Mucosa of stomach (tissue), 1 donor: ENCODE results near the gene MOB3B.

ENCODE experiments used
- H3K27me3 ChIP-seq: one replicate; pipeline ENCODE4 v1.7.0; 2013; ENCODE audit warnings: mild to moderate bottlenecking, low read length; ENCODE audit not compliant: control insufficient read depth, insufficient read depth
- H3K36me3 ChIP-seq: one replicate; pipeline ENCODE4 v1.7.0; 2013; ENCODE audit warnings: low read length; ENCODE audit not compliant: control insufficient read depth, insufficient read depth
- H3K4me1 ChIP-seq: one replicate; pipeline ENCODE4 v1.7.0; 2013; ENCODE audit warnings: mild to moderate bottlenecking, low read length; ENCODE audit not compliant: control insufficient read depth, insufficient read depth
- H3K4me3 ChIP-seq: one replicate; pipeline ENCODE4 v1.7.0; 2013; ENCODE audit warnings: low read length
- H3K9ac ChIP-seq: one replicate; pipeline ENCODE4 v1.7.0; 2013; ENCODE audit warnings: mild to moderate bottlenecking, low read length, moderate library complexity
- H3K9me3 ChIP-seq: one replicate; pipeline ENCODE4 v1.7.0; 2013; ENCODE audit warnings: mild to moderate bottlenecking, low read length, moderate library complexity; ENCODE audit not compliant: control insufficient read depth
- donor health status: Pancreatic carcinoma.

MOB3B gene

DNA sequence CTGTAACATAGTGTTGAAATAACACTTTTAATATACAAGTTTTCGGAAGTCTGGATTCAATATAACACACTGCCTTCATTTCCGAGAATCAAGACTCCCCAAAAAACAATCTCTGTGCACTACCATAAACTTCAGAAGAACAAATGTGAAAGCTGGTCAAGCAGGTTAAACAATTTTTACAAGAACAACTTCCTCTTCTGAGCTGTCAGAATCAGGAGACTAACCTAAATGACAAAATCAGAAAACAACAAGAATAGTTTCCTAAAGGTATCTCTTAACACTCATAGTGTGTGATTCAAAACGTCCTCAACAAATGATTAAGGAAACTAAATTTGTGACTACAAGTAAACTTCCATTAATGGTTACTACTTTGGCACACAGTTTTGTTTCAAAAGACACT lies 32.1 kb upstream of the MOB3B start:
- Histone ChIP-seq H3K9ac (no peak overlapping the region), H3K36me3 (no peaks in the 10 kb centered on the region), H3K9me3 (no peaks in the 10 kb centered on the region), H3K27me3 (no peaks in the 10 kb centered on the region), H3K4me1 (peaks cover 7% of the 10 kb centered on the region), H3K4me3 (no peak overlapping the region)

GRCh38 chr9:27560457-27560856 lies 30.8 kb upstream of the MOB3B start:
- no peak overlapping the region for H3K9ac ChIP-seq
- H3K9me3 ChIP-seq, result no peaks in the 10 kb centered on the region
- H3K4me1 ChIP-seq, result peaks cover 7% of the 10 kb centered on the region
- H3K4me3 ChIP-seq, result no peak overlapping the region
- H3K27me3 ChIP-seq, result no peaks in the 10 kb centered on the region
- peaks cover 2% of the 10 kb centered on the region for H3K36me3 ChIP-seq

DNA sequence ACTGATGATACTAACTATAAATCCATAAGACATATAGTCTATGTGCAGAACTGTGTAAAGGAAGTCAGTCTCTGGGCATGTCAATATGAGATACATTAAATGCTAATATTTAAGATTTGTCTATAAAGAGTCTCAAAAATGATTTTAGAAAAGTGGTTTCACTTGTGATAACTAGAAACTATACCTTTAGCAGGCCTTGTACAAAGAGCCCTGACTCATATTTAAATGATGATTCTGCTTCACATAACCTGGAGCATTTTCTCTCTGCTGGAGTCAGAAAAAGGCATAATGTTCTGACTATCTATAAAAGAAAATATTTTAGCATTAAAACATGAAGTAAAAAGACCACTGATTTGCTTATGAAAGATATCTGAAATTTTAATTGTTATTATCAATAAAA lies 28.7 kb upstream of the MOB3B start:
- no peak overlapping the region for H3K9ac ChIP-seq
- H3K4me1 ChIP-seq, result peaks cover 7% of the 10 kb centered on the region
- no peak overlapping the region for H3K4me3 ChIP-seq
- peaks cover 6% of the 10 kb centered on the region for H3K36me3 ChIP-seq
- no peaks in the 10 kb centered on the region for H3K9me3 ChIP-seq
- no peaks in the 10 kb centered on the region for H3K27me3 ChIP-seq

DNA sequence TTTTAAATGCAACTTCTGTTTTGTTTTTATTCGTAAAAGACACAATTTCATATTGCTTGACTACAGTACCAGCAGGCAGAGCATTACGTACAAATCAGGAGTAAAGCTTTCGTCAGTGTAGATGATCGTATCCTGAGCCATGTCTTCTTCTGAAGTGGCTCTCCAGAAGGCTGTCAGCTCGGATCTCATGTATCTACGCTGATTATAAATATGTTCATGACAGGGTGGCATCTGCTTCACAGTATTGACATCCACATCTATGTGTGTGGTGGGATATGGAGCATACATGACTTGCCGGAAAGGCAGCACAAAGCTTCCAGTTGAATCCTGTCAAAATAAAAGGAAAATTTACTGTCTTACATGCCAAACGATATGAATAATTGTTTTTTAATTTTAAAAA lies 26.9 kb upstream of the MOB3B start:
- Histone ChIP-seq H3K9ac (no peak overlapping the region), H3K9me3 (no peaks in the 10 kb centered on the region), H3K4me1 (peaks cover 2% of the 10 kb centered on the region), H3K27me3 (no peaks in the 10 kb centered on the region), H3K4me3 (no peak overlapping the region), H3K36me3 (peaks cover 6% of the 10 kb centered on the region)

GRCh38 chr9:27554712-27555111 lies 25.1 kb upstream of the MOB3B start:
- H3K9me3 ChIP-seq, result no peaks in the 10 kb centered on the region
- no peak overlapping the region for H3K9ac ChIP-seq
- H3K36me3 ChIP-seq, result peaks cover 6% of the 10 kb centered on the region
- H3K27me3 ChIP-seq, result no peaks in the 10 kb centered on the region
- H3K4me3 ChIP-seq, result no peak overlapping the region
- no peaks in the 10 kb centered on the region for H3K4me1 ChIP-seq

- H3K4me1 ChIP-seq, result no peaks in the 10 kb centered on the region
- H3K9ac ChIP-seq, result no peak overlapping the region
- no peaks in the 10 kb centered on the region for H3K27me3 ChIP-seq
- H3K9me3 ChIP-seq, result no peaks in the 10 kb centered on the region
- H3K4me3 ChIP-seq, result no peak overlapping the region
- H3K36me3 ChIP-seq, result no peaks in the 10 kb centered on the region
Observed at GRCh38 chr9:27549196-27549755, 19.7 kb upstream of the MOB3B start.

- Histone ChIP-seq H3K27me3 (no peaks in the 10 kb centered on the region), H3K4me3 (no peak overlapping the region), H3K9me3 (no peaks in the 10 kb centered on the region), H3K36me3 (no peaks in the 10 kb centered on the region), H3K4me1 (no peaks in the 10 kb centered on the region), H3K9ac (no peak overlapping the region)
Observed at GRCh38 chr9:27548055-27548741, 18.6 kb upstream of the MOB3B start.

DNA sequence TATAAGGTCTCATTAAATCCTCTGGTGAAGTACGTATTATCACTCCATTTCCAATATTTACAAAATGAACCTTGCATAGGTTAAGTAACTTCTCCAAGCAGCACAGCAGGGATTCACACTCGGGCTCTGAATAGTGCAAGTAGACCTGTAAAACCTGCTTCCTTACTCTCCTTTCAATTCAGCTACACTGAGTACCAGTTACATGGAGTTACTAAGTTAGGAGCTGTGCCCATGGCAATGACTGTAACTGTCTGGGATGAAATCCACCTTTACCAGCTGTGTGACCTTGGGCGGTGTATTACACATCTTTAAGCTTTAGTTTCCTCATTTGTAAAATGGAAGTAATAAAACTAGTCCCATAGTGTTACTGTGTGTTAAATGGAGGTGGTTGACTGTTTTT lies 15.9 kb upstream of the MOB3B start:
- no peaks in the 10 kb centered on the region for H3K9me3 ChIP-seq
- no peaks in the 10 kb centered on the region for H3K4me1 ChIP-seq
- H3K27me3 ChIP-seq, result no peaks in the 10 kb centered on the region
- H3K4me3 ChIP-seq, result no peak overlapping the region
- H3K36me3 ChIP-seq, result no peaks in the 10 kb centered on the region
- H3K9ac ChIP-seq, result no peak overlapping the region

- Histone ChIP-seq H3K27me3 (no peaks in the 10 kb centered on the region), H3K9ac (no peak overlapping the region), H3K4me1 (no peaks in the 10 kb centered on the region), H3K9me3 (no peaks in the 10 kb centered on the region), H3K36me3 (no peaks in the 10 kb centered on the region), H3K4me3 (no peak overlapping the region)
Observed at GRCh38 chr9:27542508-27542907, 12.9 kb upstream of the MOB3B start.

DNA sequence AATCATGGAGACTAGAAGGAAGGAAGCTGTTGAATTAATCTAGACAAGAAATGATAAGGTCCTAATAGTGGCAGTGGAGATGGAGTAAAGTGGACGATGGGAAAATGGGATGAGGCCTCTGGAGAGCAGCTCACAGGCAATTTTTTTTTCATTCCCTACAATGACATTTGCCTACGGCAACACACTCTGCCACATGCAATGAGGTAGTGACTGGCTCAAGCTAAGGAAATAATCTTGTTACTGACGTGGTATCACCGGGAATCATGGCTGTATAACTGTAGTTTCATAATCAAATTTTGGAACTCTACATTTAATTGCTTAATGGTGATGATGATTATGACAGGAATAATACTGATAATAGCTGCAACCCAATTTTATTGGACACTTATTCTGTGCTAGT lies 12.1 kb upstream of the MOB3B start:
- Histone ChIP-seq H3K4me1 (no peaks in the 10 kb centered on the region), H3K36me3 (no peaks in the 10 kb centered on the region), H3K9me3 (no peaks in the 10 kb centered on the region), H3K9ac (no peak overlapping the region), H3K4me3 (no peak overlapping the region), H3K27me3 (no peaks in the 10 kb centered on the region)

DNA sequence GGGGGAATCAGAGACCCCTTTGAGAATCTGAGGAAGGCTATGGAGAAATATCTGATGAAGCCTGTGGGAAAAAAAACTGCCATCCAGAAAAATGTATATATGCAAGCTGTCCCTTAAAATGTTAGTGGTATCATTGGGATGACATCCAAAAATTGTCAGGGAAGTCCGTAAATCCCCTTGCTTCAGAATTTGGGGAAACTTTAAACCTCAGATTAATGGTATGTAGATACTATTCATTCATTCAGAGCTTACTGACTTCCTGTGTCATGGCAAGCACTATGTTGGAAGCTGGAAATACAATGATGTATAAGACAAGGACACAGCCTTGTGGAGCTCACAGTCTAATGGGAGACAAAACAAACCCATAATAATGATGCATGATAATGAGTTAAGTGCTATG lies 10.9 kb upstream of the MOB3B start:
- no peak overlapping the region for H3K9ac ChIP-seq
- H3K9me3 ChIP-seq, result no peaks in the 10 kb centered on the region
- H3K4me1 ChIP-seq, result no peaks in the 10 kb centered on the region
- H3K36me3 ChIP-seq, result no peaks in the 10 kb centered on the region
- H3K27me3 ChIP-seq, result no peaks in the 10 kb centered on the region
- H3K4me3 ChIP-seq, result no peak overlapping the region

GRCh38 chr9:27539479-27540441 lies 10.1 kb upstream of the MOB3B start:
- Histone ChIP-seq H3K9ac (no peak overlapping the region), H3K36me3 (no peaks in the 10 kb centered on the region), H3K9me3 (no peaks in the 10 kb centered on the region), H3K4me1 (no peaks in the 10 kb centered on the region), H3K27me3 (no peaks in the 10 kb centered on the region), H3K4me3 (no peak overlapping the region)
